Measurements from ENCODE around the gene DAGLA.
"Not testable (repeated sequence)": the region's sequence is repeated elsewhere in the genome, so short reads cannot be mapped to it uniquely, and the experiment has no call there.

DAGLA gene

GRCh38 chr11:61657566-61658290 lies 22.5 kb upstream of the DAGLA start:
- TF ChIP-seq CTCF (IDR thresholded peaks at IDR 0.05): no peak
- Histone ChIP-seq H3K4me3 (ENCODE audit: low read depth in 1 of 2, low read length in 1 of 2) (no peak overlapping the region), H3K36me3 (no peaks in the 10 kb centered on the region), H3K9me3 (no peaks in the 10 kb centered on the region), H3K4me1 (ENCODE audit: control insufficient read depth in 1 of 2, insufficient read depth in 1 of 2, low read depth in 1 of 2, low read length in 1 of 2) (peaks cover 0 to 8% of the 10 kb centered on the region in 2 experiments), H3K27me3 (peaks cover 4% of the 10 kb centered on the region), H3K27ac (no peak overlapping the region)

GRCh38 chr11:61659413-61660196 lies 20.6 kb upstream of the DAGLA start:
- H3K27ac ChIP-seq: no peak overlapping the region
- TF ChIP-seq CTCF (IDR thresholded peaks at IDR 0.05): no peak
- no peaks in the 10 kb centered on the region for H3K9me3 ChIP-seq
- no peak overlapping the region for H3K4me3 ChIP-seq (ENCODE audit: low read depth in 1 of 2, low read length in 1 of 2)
- no peaks in the 10 kb centered on the region for H3K36me3 ChIP-seq
- H3K27me3 ChIP-seq: peaks cover 1% of the 10 kb centered on the region
- H3K4me1 ChIP-seq (ENCODE audit: control insufficient read depth in 1 of 2, insufficient read depth in 1 of 2, low read depth in 1 of 2, low read length in 1 of 2): peaks cover 0 to under 1% of the 10 kb centered on the region in 2 experiments

- H3K27me3 ChIP-seq; H3K4me1 ChIP-seq (ENCODE audit: control insufficient read depth in 1 of 2, insufficient read depth in 1 of 2, low read depth in 1 of 2, low read length in 1 of 2); H3K36me3 ChIP-seq; H3K27ac ChIP-seq; H3K4me3 ChIP-seq (ENCODE audit: low read depth in 1 of 2, low read length in 1 of 2); H3K9me3 ChIP-seq: not testable (repeated sequence)
Observed at GRCh38 chr11:61660997-61661396, 19.2 kb upstream of the DAGLA start.

GRCh38 chr11:61666684-61667297 lies 13.4 kb upstream of the DAGLA start:
- H3K27ac ChIP-seq: no peak overlapping the region
- no peaks in the 10 kb centered on the region for H3K4me1 ChIP-seq (ENCODE audit: control insufficient read depth in 1 of 2, insufficient read depth in 1 of 2, low read depth in 1 of 2, low read length in 1 of 2)
- H3K4me3 ChIP-seq (ENCODE audit: low read depth in 1 of 2, low read length in 1 of 2): no peak overlapping the region
- no peak for TF ChIP-seq CTCF (IDR thresholded peaks at IDR 0.05)
- H3K27me3 ChIP-seq: no peaks in the 10 kb centered on the region
- no peaks in the 10 kb centered on the region for H3K9me3 ChIP-seq
- H3K36me3 ChIP-seq: no peaks in the 10 kb centered on the region

GRCh38 chr11:61667684-61668305 lies 12.4 kb upstream of the DAGLA start:
- H3K4me1 ChIP-seq (ENCODE audit: control insufficient read depth in 1 of 2, insufficient read depth in 1 of 2, low read depth in 1 of 2, low read length in 1 of 2): no peaks in the 10 kb centered on the region
- H3K36me3 ChIP-seq: no peaks in the 10 kb centered on the region
- no peaks in the 10 kb centered on the region for H3K9me3 ChIP-seq
- no peak for TF ChIP-seq CTCF (IDR thresholded peaks at IDR 0.05)
- H3K4me3 ChIP-seq (ENCODE audit: low read depth in 1 of 2, low read length in 1 of 2): no peak overlapping the region
- no peaks in the 10 kb centered on the region for H3K27me3 ChIP-seq
- H3K27ac ChIP-seq: no peak overlapping the region

Measured in neutrophil (primary cell).